Mesenteric fat pad (tissue), 1 donor: ENCODE results near the gene MAPK8IP2. TPM values are rescaled to one million over a fixed set of nuclear protein-coding genes. Genes with fewer than 3 reads are reported as not detected.
"Not testable (repeated sequence)": the region's sequence is repeated elsewhere in the genome, so short reads cannot be mapped to it uniquely, and the experiment has no call there.

Experiments
- DNase-seq: peaks from one replicate; pipeline ENCODE4 v3.0.0-alpha.2; 2020; ENCODE audit warnings: low spot score
- total RNA-seq: library from RNA; stranded (reverse); fragmentation: NEBNext Ultra II Directional; extraction: Animal tissue kit (Norgen Biotek cat#: 25700); gene quantifications from one replicate; pipeline ENCODE4 v1.2.1, GENCODE V29; 2021
- donor health status: DM: yes; HTN: yes; CAD: no.

MAPK8IP2 gene
- total RNA-seq, 1 donor from 2014 or later = 0.58 TPM

DNA sequence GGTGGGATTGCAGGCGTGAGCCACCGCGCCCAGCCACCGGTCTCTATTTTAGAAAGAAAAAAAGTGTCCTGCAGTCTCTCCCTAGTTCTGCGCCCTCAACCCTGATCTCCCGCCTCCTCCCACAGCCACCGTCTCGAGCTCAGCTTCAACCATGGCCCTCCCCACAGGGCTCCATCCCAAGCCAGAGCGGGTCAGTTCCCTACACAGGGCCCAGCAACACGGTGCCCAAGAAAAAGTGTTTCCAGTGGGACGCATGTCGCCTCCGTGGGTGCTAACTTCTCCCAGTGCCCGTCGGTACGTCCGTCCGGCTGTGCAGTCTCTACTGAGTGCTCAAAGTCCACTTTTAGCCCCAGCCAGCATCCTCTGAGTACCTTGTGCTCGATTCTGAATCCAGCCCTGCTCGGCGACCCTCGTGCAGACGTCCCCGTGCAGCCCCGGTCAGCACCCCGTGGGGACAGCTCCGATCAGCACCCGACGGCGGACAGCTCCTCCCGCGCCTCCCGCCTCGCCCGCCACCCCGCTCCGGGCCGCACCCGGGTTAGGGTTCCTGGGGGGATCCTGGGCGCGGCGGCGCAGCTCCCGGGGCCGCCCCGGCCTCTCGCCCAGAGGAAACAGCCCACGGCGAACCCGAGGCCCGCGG, 657 bp upstream of the MAPK8IP2 start:
- no peak for DNase-seq

GRCh38 chr22:50600967-50601668, 525 bp downstream of the MAPK8IP2 start:
- no peak for DNase-seq

DNA sequence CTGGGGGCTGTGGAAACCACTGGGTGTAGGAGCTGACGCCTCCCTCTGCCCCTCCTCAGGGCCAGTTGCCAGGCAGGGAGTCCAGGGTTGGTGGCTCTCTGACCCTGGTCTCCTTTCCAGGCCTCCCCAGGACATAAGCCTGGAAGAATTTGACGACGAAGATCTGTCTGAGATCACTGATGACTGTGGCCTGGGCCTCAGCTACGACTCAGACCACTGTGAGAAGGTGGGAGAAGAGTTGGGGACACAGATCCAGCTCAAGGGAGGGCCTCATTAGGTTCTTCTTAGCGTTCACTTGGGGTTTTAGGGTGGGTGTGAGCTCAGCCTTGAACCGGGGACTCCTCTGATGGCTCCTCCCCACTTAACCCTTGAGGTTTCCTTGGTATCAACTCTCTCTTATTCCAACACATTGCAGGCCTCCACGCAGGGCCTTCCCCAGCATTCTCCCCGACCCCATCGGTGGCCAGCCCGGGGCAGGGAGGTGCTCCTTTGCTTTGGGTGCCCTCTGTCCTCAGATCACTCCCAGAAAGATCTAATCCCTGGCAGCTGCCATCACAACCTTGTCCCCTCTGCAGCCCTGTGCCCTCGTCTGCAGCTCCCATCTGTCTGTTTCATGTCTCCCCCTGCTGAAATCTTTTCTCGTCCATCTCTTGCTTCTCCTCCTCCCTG, 1.2 kb downstream of the MAPK8IP2 start:
- no peak for DNase-seq

DNA sequence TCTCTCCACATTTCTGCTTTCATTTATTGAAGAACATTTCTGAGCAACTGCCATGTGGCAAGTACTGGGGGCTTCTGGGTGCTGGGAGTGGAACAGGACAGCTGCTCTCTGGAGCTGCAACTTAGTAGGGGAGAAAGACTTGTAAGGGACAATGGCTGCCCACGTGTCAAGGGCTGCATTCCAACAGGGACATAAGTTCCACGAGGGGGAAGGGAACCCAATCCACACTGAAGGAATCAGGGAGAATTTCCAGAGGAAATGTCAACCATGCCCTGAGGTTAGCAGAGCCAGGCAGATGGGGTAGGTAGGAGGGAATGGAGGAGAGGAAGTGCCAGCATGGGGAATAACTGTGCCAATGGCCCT, 1.7 kb downstream of the MAPK8IP2 start:
- no peak for DNase-seq

DNA sequence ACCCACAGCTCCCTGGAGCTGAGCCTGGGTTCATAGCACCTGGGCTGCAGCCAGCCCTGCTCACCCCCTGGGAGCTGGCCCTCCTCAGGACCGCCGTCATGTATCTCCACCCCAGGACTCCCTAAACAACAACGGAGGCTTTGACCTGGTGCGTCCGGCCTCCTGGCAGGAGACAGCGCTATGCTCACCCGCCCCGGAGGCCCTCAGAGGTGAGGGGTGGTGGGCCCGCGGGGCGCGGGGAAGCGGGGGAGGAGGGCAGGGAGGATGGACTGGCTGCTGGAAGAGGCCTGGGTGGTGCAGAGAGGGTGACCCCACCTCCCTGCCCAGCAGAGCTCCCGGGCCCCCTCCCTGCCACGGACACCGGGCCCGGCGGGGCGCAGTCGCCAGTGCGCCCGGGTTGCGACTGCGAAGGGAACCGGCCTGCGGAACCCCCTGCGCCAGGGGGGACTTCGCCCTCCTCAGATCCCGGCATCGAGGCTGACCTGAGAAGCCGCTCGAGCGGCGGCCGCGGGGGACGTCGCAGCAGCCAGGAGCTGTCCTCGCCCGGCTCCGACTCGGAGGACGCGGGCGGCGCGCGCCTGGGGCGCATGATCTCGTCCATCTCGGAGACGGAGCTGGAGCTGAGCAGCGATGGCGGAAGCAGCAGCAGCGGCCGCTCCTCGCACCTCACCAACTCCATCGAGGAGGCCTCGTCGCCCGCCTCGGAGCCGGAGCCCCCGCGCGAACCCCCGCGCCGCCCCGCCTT, 3.1 kb downstream of the MAPK8IP2 start:
- no peak for DNase-seq

GRCh38 chr22:50604256-50605001, 3.8 kb downstream of the MAPK8IP2 start:
- DNase-seq = no peak

GRCh38 chr22:50605002-50605612, 4.5 kb downstream of the MAPK8IP2 start:
- DNase-seq = no peak

DNA sequence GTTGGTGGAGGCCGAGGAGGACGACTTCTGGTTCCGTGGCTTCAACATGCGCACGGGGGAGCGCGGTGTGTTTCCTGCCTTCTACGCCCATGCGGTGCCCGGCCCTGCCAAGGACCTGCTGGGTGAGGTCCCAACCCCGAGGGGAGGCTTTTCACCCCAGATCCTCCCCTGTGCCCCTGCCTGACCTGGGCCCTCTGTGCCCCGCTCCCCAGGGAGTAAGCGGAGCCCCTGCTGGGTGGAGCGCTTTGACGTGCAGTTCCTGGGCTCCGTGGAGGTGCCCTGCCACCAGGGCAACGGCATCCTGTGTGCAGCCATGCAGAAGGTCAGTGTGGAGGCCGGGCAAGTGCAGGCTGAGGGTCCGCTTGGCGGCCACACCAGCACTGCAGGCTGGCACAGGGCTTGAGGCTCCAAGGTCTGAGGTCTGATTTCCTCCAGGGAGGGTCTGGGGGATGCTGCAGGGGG, 5.1 kb downstream of the MAPK8IP2 start:
- DNase-seq = no peak

- DNase-seq = no peak
Measured at GRCh38 chr22:50606165-50606945, 5.8 kb downstream of the MAPK8IP2 start.

GRCh38 chr22:50606946-50607658, 6.5 kb downstream of the MAPK8IP2 start:
- DNase-seq = no peak

- no peak for DNase-seq
Measured at GRCh38 chr22:50607659-50608020, 7.0 kb downstream of the MAPK8IP2 start.

GRCh38 chr22:50608058-50608840, 7.7 kb downstream of the MAPK8IP2 start:
- not testable (repeated sequence) for DNase-seq

GRCh38 chr22:50608996-50609395, 8.4 kb downstream of the MAPK8IP2 start:
- no peak for DNase-seq

GRCh38 chr22:50609599-50609998, 9.0 kb downstream of the MAPK8IP2 start:
- DNase-seq = no peak

GRCh38 chr22:50610041-50610451, 9.5 kb downstream of the MAPK8IP2 start:
- DNase-seq = peak; percentile 75

GRCh38 chr22:50610581-50610980, 10.0 kb downstream of the MAPK8IP2 start:
- peak; percentile 83 for DNase-seq

- peak; percentile 84 for DNase-seq
Measured at GRCh38 chr22:50611341-50612060, 10.9 kb downstream of the MAPK8IP2 start.

- no peak for DNase-seq
Measured at GRCh38 chr22:50612168-50612527, 11.6 kb downstream of the MAPK8IP2 start.
